CD4-positive, alpha-beta T cell treated with Interleukin-17A for 4 hours (primary cell): ENCODE results near the gene CLDN5.
A peak's percentile ranks its signal among the peaks of the same experiment; 100 is the strongest.

Experiments
- DNase-seq: peaks from one replicate; pipeline ENCODE4 v3.0.0-alpha.2; 2020; ENCODE audit warnings: mixed read lengths

Gene CLDN5

GRCh38 chr22:19520566-19521305 lies 3.5 kb downstream of the CLDN5 start:
- DNase-seq, result no peak

GRCh38 chr22:19520007-19520406 lies 4.2 kb downstream of the CLDN5 start:
- no peak for DNase-seq

- DNase-seq, result no peak
Observed at GRCh38 chr22:19519041-19519926, 4.9 kb downstream of the CLDN5 start.

GRCh38 chr22:19518635-19519034 lies 5.6 kb downstream of the CLDN5 start:
- DNase-seq, result no peak

- DNase-seq, result no peak
Observed at GRCh38 chr22:19517919-19518611, 6.1 kb downstream of the CLDN5 start.

GRCh38 chr22:19517171-19517500 lies 7.1 kb downstream of the CLDN5 start:
- no peak for DNase-seq

GRCh38 chr22:19516378-19517170 lies 7.6 kb downstream of the CLDN5 start:
- no peak for DNase-seq

GRCh38 chr22:19515654-19516377 lies 8.4 kb downstream of the CLDN5 start:
- no peak for DNase-seq

GRCh38 chr22:19514831-19515565 lies 9.2 kb downstream of the CLDN5 start:
- DNase-seq, result no peak

GRCh38 chr22:19513823-19514222 lies 10.4 kb downstream of the CLDN5 start:
- no peak for DNase-seq

- DNase-seq, result no peak
Observed at GRCh38 chr22:19510919-19511341, 13.3 kb downstream of the CLDN5 start.

- no peak for DNase-seq
Observed at GRCh38 chr22:19509923-19510322, 14.3 kb downstream of the CLDN5 start.

GRCh38 chr22:19509191-19509590 lies 15.0 kb downstream of the CLDN5 start:
- DNase-seq, result no peak

- no peak for DNase-seq
Observed at GRCh38 chr22:19508024-19508776, 16.0 kb downstream of the CLDN5 start.

- no peak for DNase-seq
Observed at GRCh38 chr22:19507534-19507861, 16.7 kb downstream of the CLDN5 start.

GRCh38 chr22:19506212-19506611 lies 18.0 kb downstream of the CLDN5 start:
- DNase-seq, result no peak

- DNase-seq, result no peak
Observed at GRCh38 chr22:19505735-19506126, 18.5 kb downstream of the CLDN5 start.

GRCh38 chr22:19504900-19505734 lies 19.1 kb downstream of the CLDN5 start:
- peak; percentile 15 for DNase-seq

- DNase-seq, result no peak
Observed at GRCh38 chr22:19503869-19504268, 20.3 kb downstream of the CLDN5 start.

- no peak for DNase-seq
Observed at GRCh38 chr22:19503367-19503766, 20.8 kb downstream of the CLDN5 start.
